K562 (cell line): ENCODE results near the gene CDKN2AIP. TPM values are rescaled to one million over a fixed set of nuclear protein-coding genes. Genes with fewer than 3 reads are reported as not detected.

Experiments
- CBX8 ChIP-seq: fragments of 200-600 bp; sonication (generic); IDR thresholded peaks from 2 replicates; pipeline ENCODE4 v1.6.1; 2012; ENCODE audit warnings: borderline replicate concordance, mixed run types, low read depth, mild to moderate bottlenecking, moderate library complexity, mixed read lengths, low read length, control low read depth, inconsistent platforms; ENCODE audit not compliant: poor library complexity, severe bottlenecking; ENCODE audit errors: extremely low read depth
- CTBP1 ChIP-seq: fragments of 450-650 bp; IDR thresholded peaks from 2 replicates; pipeline ENCODE4 v1.6.1; 2016; ENCODE audit warnings: borderline replicate concordance
- MAFK ChIP-seq: IDR thresholded peaks from 2 replicates; pipeline ENCODE4 v1.6.1; 2011; ENCODE audit warnings: low read length, improper control_type of control experiment
- NR2C2 ChIP-seq, 2 experiments: fragments of 200-800 bp in 1 of 2; sonication (Bioruptor generic) in 1 of 2; sonication (generic) in 1 of 2; formaldehyde crosslinking in 1 of 2; IDR thresholded peaks; 2 replicates each; pipeline versions ENCODE4 v1.6.1 to v1.8.0; 2016 to 2022; ENCODE audit warnings: mild to moderate bottlenecking in 1 of 2, missing compliant biosample characterization in 1 of 2, missing genetic modification characterization in 1 of 2, missing genetic modification reagents in 1 of 2
- ZNF12 ChIP-seq: sonication (generic); formaldehyde crosslinking; IDR thresholded peaks from 2 replicates; pipeline ENCODE4 v1.4.0; 2020; ENCODE audit warnings: mild to moderate bottlenecking, missing genetic modification reagents
- ZNF24 ChIP-seq: fragments of 450-650 bp; IDR thresholded peaks from 2 replicates; pipeline ENCODE4 v1.6.1; 2016
- polyA plus RNA-seq, 8 experiments: library from polyadenylated mRNA; depleted of rRNA in 4 of 8; stranded (reverse) in 5 of 8; unstranded in 3 of 8; fragments of >200 nt; fragmentation: Nextera tagmentation in 2 of 8; fragmentation: Illumina TruSeq in 1 of 8; extraction: Ambion mirVana in 2 of 8; extraction: Trizol in 1 of 8; gene quantifications; 2 replicates each; pipeline versions ENCODE4 v1.2.1 to v1.2.3, GENCODE V29; 2011 to 2014; ENCODE audit warnings: inconsistent platforms in 1 of 8, missing spikeins in 1 of 8
- total RNA-seq, 7 experiments: library from RNA; depleted of rRNA in 6 of 7; stranded (reverse); fragments of >200 nt in 6 of 7; fragmentation: Illumina TruSeq in 2 of 7; extraction: Trizol in 2 of 7; gene quantifications; 2 replicates each; pipeline versions ENCODE4 v1.2.1 to v1.2.3, GENCODE V29; 2011 to 2021; ENCODE audit warnings: low replicate concordance in 1 of 7
- TF ChIP-seq, protein P1 (sequence below): fragments of 250-450 bp; sonication (Bioruptor Pico); IDR thresholded peaks from 2 replicates; pipeline ENCODE4 v1.4.0; 2020
- TF ChIP-seq, protein P2 (sequence below): fragments of 200-800 bp; sonication (Bioruptor generic); IDR thresholded peaks from 2 replicates; pipeline ENCODE4 v1.6.1; 2016; ENCODE audit warnings: missing genetic modification characterization, missing compliant biosample characterization
- TF ChIP-seq, protein P3 (sequence below), 3 experiments: fragments of 200-800 bp in 1 of 3; fragments of 250-450 bp in 1 of 3; fragments of 450-650 bp in 1 of 3; sonication (Bioruptor Pico) in 1 of 3; sonication (Bioruptor generic) in 1 of 3; formaldehyde crosslinking in 1 of 3; IDR thresholded peaks; 2 replicates each; pipeline versions ENCODE4 v1.6.1 to v1.8.0; 2016 to 2022; ENCODE audit warnings: mild to moderate bottlenecking in 2 of 3, missing genetic modification characterization in 2 of 3, missing compliant biosample characterization in 1 of 3, moderate library complexity in 1 of 3

Gene CDKN2AIP
- total and polyA plus RNA-seq, 9 of the 15 experiments (the other 6 are each of a cell fraction or from before 2014, with no cell fraction given), result 5.9 to 22.0 (median 19.7) TPM

DNA sequence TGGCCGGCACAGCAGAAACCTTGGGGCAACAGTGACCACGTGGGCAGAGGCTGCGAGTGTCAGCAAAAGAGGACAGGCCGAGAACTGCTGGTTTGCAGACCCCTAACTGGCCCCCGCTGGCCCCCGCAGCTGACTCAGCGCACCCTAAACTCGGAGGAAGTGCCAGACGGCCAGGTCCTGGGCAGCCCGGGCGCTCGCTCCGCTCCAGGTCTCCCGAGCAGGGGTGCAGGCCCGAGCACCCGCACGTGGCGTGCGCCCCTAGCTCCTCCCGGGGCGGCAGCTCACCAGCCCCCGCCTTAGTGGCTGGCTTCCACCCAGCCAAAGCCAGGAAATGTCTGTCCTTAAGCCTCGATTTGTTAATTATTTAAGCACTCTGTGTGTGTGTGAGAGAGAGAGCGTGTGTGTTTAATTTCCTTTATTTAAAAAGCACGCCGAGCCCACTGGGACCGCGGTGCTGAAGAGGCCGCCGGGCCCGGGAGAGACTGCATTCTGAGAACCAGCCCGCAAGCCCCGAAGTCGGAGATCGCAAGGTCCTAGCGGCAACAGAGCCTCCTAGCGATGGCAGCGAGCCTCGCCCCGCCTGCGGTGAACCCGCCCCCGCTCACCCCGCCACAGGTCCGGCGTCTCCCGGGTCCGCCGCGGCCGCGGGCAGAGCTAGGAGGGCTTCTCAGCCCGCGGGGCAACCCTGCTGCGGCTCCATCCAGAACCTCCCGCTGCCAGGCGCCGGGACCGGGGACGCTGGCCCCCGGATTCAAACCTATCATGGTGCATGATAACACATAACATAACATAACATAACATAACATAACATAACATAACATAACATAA, 45.9 kb upstream of the CDKN2AIP start (continued):
- peak; percentile 44; the same call in 1 of the 2 replicates for TF ChIP-seq CTBP1
- peak; percentile 18; the same call in 1 of the 2 replicates for TF ChIP-seq MAFK
- TF ChIP-seq CBX8, result no peak
- TF ChIP-seq ZNF24, result 0 out of 2 replicates have a peak, but pooled peaks have one; percentile 8
- TF ChIP-seq ZNF12, result peak; percentile 59; the same call in 1 of the 2 replicates
- TF ChIP-seq, protein P1, sequence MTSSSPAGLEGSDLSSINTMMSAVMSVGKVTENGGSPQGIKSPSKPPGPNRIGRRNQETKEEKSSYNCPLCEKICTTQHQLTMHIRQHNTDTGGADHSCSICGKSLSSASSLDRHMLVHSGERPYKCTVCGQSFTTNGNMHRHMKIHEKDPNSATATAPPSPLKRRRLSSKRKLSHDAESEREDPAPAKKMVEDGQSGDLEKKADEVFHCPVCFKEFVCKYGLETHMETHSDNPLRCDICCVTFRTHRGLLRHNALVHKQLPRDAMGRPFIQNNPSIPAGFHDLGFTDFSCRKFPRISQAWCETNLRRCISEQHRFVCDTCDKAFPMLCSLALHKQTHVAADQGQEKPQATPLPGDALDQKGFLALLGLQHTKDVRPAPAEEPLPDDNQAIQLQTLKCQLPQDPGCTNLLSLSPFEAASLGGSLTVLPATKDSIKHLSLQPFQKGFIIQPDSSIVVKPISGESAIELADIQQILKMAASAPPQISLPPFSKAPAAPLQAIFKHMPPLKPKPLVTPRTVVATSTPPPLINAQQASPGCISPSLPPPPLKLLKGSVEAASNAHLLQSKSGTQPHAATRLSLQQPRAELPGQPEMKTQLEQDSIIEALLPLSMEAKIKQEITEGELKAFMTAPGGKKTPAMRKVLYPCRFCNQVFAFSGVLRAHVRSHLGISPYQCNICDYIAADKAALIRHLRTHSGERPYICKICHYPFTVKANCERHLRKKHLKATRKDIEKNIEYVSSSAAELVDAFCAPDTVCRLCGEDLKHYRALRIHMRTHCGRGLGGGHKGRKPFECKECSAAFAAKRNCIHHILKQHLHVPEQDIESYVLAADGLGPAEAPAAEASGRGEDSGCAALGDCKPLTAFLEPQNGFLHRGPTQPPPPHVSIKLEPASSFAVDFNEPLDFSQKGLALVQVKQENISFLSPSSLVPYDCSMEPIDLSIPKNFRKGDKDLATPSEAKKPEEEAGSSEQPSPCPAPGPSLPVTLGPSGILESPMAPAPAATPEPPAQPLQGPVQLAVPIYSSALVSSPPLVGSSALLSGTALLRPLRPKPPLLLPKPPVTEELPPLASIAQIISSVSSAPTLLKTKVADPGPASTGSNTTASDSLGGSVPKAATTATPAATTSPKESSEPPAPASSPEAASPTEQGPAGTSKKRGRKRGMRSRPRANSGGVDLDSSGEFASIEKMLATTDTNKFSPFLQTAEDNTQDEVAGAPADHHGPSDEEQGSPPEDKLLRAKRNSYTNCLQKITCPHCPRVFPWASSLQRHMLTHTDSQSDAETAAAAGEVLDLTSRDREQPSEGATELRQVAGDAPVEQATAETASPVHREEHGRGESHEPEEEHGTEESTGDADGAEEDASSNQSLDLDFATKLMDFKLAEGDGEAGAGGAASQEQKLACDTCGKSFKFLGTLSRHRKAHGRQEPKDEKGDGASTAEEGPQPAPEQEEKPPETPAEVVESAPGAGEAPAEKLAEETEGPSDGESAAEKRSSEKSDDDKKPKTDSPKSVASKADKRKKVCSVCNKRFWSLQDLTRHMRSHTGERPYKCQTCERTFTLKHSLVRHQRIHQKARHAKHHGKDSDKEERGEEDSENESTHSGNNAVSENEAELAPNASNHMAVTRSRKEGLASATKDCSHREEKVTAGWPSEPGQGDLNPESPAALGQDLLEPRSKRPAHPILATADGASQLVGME (CRISPR knock-in tag), result no peak
- no peak for TF ChIP-seq NR2C2 (CRISPR knock-in tag; IDR thresholded peaks at IDR 0.05)
- TF ChIP-seq NR2C2 (tag; IDR thresholded peaks at IDR 0.05), result no peak
- TF ChIP-seq, protein P2, sequence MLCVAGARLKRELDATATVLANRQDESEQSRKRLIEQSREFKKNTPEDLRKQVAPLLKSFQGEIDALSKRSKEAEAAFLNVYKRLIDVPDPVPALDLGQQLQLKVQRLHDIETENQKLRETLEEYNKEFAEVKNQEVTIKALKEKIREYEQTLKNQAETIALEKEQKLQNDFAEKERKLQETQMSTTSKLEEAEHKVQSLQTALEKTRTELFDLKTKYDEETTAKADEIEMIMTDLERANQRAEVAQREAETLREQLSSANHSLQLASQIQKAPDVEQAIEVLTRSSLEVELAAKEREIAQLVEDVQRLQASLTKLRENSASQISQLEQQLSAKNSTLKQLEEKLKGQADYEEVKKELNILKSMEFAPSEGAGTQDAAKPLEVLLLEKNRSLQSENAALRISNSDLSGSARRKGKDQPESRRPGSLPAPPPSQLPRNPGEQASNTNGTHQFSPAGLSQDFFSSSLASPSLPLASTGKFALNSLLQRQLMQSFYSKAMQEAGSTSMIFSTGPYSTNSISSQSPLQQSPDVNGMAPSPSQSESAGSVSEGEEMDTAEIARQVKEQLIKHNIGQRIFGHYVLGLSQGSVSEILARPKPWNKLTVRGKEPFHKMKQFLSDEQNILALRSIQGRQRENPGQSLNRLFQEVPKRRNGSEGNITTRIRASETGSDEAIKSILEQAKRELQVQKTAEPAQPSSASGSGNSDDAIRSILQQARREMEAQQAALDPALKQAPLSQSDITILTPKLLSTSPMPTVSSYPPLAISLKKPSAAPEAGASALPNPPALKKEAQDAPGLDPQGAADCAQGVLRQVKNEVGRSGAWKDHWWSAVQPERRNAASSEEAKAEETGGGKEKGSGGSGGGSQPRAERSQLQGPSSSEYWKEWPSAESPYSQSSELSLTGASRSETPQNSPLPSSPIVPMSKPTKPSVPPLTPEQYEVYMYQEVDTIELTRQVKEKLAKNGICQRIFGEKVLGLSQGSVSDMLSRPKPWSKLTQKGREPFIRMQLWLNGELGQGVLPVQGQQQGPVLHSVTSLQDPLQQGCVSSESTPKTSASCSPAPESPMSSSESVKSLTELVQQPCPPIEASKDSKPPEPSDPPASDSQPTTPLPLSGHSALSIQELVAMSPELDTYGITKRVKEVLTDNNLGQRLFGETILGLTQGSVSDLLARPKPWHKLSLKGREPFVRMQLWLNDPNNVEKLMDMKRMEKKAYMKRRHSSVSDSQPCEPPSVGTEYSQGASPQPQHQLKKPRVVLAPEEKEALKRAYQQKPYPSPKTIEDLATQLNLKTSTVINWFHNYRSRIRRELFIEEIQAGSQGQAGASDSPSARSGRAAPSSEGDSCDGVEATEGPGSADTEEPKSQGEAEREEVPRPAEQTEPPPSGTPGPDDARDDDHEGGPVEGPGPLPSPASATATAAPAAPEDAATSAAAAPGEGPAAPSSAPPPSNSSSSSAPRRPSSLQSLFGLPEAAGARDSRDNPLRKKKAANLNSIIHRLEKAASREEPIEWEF (CRISPR knock-in tag), result 0 out of 2 replicates have a peak, but pooled peaks have one; percentile 43
- TF ChIP-seq, protein P3, sequence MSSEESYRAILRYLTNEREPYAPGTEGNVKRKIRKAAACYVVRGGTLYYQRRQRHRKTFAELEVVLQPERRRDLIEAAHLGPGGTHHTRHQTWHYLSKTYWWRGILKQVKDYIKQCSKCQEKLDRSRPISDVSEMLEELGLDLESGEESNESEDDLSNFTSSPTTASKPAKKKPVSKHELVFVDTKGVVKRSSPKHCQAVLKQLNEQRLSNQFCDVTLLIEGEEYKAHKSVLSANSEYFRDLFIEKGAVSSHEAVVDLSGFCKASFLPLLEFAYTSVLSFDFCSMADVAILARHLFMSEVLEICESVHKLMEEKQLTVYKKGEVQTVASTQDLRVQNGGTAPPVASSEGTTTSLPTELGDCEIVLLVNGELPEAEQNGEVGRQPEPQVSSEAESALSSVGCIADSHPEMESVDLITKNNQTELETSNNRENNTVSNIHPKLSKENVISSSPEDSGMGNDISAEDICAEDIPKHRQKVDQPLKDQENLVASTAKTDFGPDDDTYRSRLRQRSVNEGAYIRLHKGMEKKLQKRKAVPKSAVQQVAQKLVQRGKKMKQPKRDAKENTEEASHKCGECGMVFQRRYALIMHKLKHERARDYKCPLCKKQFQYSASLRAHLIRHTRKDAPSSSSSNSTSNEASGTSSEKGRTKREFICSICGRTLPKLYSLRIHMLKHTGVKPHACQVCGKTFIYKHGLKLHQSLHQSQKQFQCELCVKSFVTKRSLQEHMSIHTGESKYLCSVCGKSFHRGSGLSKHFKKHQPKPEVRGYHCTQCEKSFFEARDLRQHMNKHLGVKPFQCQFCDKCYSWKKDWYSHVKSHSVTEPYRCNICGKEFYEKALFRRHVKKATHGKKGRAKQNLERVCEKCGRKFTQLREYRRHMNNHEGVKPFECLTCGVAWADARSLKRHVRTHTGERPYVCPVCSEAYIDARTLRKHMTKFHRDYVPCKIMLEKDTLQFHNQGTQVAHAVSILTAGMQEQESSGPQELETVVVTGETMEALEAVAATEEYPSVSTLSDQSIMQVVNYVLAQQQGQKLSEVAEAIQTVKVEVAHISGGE (CRISPR knock-in tag; IDR thresholded peaks at IDR 0.05), result peak in 1 of 3 experiments; percentile 33; a peak in 1 of 6 replicates
